ENCODE results near the gene MYO19. TPM values are rescaled to one million over a fixed set of nuclear protein-coding genes. Genes with fewer than 3 reads are reported as not detected.
A peak's percentile ranks its signal among the peaks of the same experiment; 100 is the strongest.

Gene MYO19
- total RNA-seq, 2 experiments from 2014 or later, result 109 to 154 TPM

DNA sequence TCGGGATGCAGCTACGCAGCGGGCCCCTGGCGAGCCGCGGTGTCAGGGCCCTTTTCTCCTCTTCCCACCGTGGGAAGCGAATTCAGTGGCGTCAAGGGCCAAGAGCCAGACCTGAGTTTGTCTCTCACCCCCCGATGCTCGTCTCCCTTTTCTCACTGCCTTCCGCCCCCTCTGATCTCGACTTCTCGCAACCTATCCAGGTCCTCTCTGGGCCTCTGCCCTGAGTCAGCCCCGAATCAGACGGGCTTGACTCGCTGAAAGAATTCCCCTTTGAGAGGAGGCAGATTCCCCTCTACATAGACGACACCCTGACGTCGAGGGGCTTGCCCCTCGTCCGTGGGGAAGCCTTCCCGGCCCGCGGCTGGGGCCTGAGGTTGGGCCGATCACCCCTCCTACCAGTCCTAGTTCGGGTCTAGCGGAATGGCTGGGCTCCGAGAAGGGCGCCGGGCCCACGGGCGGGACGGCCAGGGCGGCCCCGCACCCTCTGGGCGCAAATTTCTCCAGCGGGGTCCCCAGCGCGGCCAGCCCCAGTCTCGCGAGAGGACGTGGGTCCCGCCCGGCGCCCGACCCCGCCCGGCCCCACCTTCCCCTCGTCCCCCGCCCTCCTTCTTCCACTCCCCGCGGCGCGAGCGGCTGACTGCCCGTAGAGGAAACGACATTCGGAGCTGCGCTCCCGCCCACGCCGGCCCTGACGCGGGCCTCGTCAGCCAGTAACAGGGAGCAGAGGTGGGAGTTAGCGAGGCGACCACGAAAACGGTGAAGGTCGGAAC lies 9.8 kb upstream of the MYO19 start, which contains the start of gene GGNBP2:
Gene GGNBP2 (plus strand): TSS at position 613 of the 770 bp plus-strand sequence. CDS start 806 bp downstream, outside the sequence.
- DNase-seq (ENCODE audit: low spot score), result peak; percentile 95
- Histone ChIP-seq H3K9me2 (ENCODE audit: insufficient read depth, low read length) (no peaks in the 10 kb centered on the region), H3K27ac (ENCODE audit: low read depth, low read length, poor library complexity, severe bottlenecking) (peak within 1 kb of the TSS; percentile 95), H3K9me3 (ENCODE audit: low read length) (no peaks in the 10 kb centered on the region), H3K4me3 (ENCODE audit: low read depth, low read length, poor library complexity, severe bottlenecking) (peak within 1 kb of the TSS; percentile 97), H2AFZ (ENCODE audit: low read length) (peak within 1 kb of the TSS; percentile 75), H3K4me1 (ENCODE audit: insufficient read depth, low read length, poor library complexity, severe bottlenecking) (peaks cover 29% of the 10 kb centered on the region), H3K79me2 (ENCODE audit: insufficient read depth, low read depth, low read length) (peaks cover 57% of the 10 kb centered on the region), H3K4me2 (ENCODE audit: low read length) (peak within 1 kb of the TSS; percentile 98), H3K36me3 (ENCODE audit: insufficient read depth, low read length) (peaks cover 46% of the 10 kb centered on the region), H4K20me1 (ENCODE audit: insufficient read depth, low read length) (peaks cover 25% of the 10 kb centered on the region)
- POLR2A ChIA-PET, result no interaction called here
- TF ChIP-seq, protein P1, sequence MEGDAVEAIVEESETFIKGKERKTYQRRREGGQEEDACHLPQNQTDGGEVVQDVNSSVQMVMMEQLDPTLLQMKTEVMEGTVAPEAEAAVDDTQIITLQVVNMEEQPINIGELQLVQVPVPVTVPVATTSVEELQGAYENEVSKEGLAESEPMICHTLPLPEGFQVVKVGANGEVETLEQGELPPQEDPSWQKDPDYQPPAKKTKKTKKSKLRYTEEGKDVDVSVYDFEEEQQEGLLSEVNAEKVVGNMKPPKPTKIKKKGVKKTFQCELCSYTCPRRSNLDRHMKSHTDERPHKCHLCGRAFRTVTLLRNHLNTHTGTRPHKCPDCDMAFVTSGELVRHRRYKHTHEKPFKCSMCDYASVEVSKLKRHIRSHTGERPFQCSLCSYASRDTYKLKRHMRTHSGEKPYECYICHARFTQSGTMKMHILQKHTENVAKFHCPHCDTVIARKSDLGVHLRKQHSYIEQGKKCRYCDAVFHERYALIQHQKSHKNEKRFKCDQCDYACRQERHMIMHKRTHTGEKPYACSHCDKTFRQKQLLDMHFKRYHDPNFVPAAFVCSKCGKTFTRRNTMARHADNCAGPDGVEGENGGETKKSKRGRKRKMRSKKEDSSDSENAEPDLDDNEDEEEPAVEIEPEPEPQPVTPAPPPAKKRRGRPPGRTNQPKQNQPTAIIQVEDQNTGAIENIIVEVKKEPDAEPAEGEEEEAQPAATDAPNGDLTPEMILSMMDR (conservative IDR thresholded peaks at IDR 0.05; ENCODE audit: low read length), result no peak
- TF ChIP-seq EZH2phosphoT487 (IDR thresholded peaks at IDR 0.05; ENCODE audit: borderline replicate concordance, low read depth, low read length), result no peak
- CTCF ChIA-PET (ENCODE audit: unreplicated experiment), result interaction anchor here (0.6 kb wide), 1 partner anchor 706 kb away, joined by 5 read pairs; no protein-coding TSS in a partner anchor
- BruUV-seq (replicated peaks), result TSS peak; percentile 73
- intact Hi-C loops (cut with micrococcal nuclease; ENCODE audit: unreplicated experiment), result loop anchor here (2.0 kb wide), 1 partner anchor 56 kb away; the partner anchor contains the start of gene MRM1

DNA sequence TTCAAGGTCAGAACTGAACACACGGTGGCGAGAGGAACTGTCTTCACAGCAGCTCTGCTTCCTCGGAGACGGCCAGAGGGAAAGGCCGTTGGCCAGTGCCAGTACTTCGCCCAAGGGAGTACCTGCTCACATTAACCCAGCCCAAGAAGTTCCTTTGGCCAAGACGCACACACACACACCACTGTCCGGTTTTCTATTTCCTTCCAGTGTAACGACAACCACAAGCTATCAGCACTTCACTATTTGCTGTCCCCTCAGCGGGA lies 9.3 kb upstream of the MYO19 start:
- H3K9me2 ChIP-seq (ENCODE audit: insufficient read depth, low read length), result no peaks in the 10 kb centered on the region
- TF ChIP-seq EZH2phosphoT487 (IDR thresholded peaks at IDR 0.05; ENCODE audit: borderline replicate concordance, low read depth, low read length), result no peak
- TF ChIP-seq, protein P1 (conservative IDR thresholded peaks at IDR 0.05; ENCODE audit: low read length), result 0 out of 2 replicates have a peak, but pooled peaks have one; percentile 0
- intact Hi-C loops (cut with micrococcal nuclease; ENCODE audit: unreplicated experiment), result loop anchor here (2.0 kb wide), 1 partner anchor 57 kb away; the partner anchor contains the start of gene MRM1
- peaks cover 22% of the 10 kb centered on the region for H4K20me1 ChIP-seq (ENCODE audit: insufficient read depth, low read length)
- POLR2A ChIA-PET, result no interaction called here
- peak overlapping the region; percentile 95 for H3K27ac ChIP-seq (ENCODE audit: low read depth, low read length, poor library complexity, severe bottlenecking)
- peaks cover 52% of the 10 kb centered on the region for H3K79me2 ChIP-seq (ENCODE audit: insufficient read depth, low read depth, low read length)
- peak overlapping the region; percentile 97 for H3K4me3 ChIP-seq (ENCODE audit: low read depth, low read length, poor library complexity, severe bottlenecking)
- DNase-seq (ENCODE audit: low spot score), result peak; percentile 72
- H3K9me3 ChIP-seq (ENCODE audit: low read length), result no peaks in the 10 kb centered on the region
- CTCF ChIA-PET (ENCODE audit: unreplicated experiment), result interaction anchor here (0.5 kb wide), 1 partner anchor 19 kb away, joined by 3 read pairs; no protein-coding TSS in a partner anchor
- peak overlapping the region; percentile 88 for H3K4me2 ChIP-seq (ENCODE audit: low read length)
- no TSS peak for BruUV-seq (replicated peaks)
- H3K36me3 ChIP-seq (ENCODE audit: insufficient read depth, low read length), result peaks cover 46% of the 10 kb centered on the region
- peaks cover 24% of the 10 kb centered on the region for H3K4me1 ChIP-seq (ENCODE audit: insufficient read depth, low read length, poor library complexity, severe bottlenecking)
- H2AFZ ChIP-seq (ENCODE audit: low read length), result peak overlapping the region; percentile 75

DNA sequence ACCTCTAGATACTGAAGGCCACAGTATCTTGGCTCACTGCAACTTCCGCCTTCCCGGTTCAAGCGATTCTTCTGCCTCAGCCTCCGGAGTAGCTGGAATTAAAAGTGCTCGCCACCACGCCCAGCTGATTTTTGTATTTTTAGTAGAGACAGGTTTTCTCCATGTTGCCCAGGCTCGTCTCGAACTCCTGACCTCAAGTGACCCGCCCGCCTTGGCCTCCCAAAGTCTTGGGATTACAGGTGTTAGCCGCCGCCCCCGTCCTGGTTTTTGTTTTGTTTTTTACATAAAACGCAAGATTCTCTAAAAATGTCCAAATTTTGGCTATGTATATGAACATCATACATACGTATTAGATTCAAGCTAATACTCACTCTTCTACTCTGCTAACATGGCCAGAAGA lies 8.1 kb upstream of the MYO19 start:
- POLR2A ChIA-PET, result interaction anchor here (0.5 kb wide), 1 partner anchor 20 kb away, joined by 5 read pairs; no protein-coding TSS in a partner anchor
- BruUV-seq (replicated peaks), result no TSS peak
- H3K4me2 ChIP-seq (ENCODE audit: low read length), result 0 out of 2 replicates have a peak overlapping the region, but pooled peaks have one; percentile 88
- CTCF ChIA-PET (ENCODE audit: unreplicated experiment), result no interaction called here
- H3K36me3 ChIP-seq (ENCODE audit: insufficient read depth, low read length), result peaks cover 51% of the 10 kb centered on the region
- no peak overlapping the region for H3K27ac ChIP-seq (ENCODE audit: low read depth, low read length, poor library complexity, severe bottlenecking)
- no peak overlapping the region for H3K4me3 ChIP-seq (ENCODE audit: low read depth, low read length, poor library complexity, severe bottlenecking)
- no peak overlapping the region for H2AFZ ChIP-seq (ENCODE audit: low read length)
- no peak for TF ChIP-seq EZH2phosphoT487 (IDR thresholded peaks at IDR 0.05; ENCODE audit: borderline replicate concordance, low read depth, low read length)
- TF ChIP-seq, protein P1 (conservative IDR thresholded peaks at IDR 0.05; ENCODE audit: low read length), result no peak
- peaks cover 13% of the 10 kb centered on the region for H3K4me1 ChIP-seq (ENCODE audit: insufficient read depth, low read length, poor library complexity, severe bottlenecking)
- H3K79me2 ChIP-seq (ENCODE audit: insufficient read depth, low read depth, low read length), result peaks cover 49% of the 10 kb centered on the region
- DNase-seq (ENCODE audit: low spot score), result no peak
- H4K20me1 ChIP-seq (ENCODE audit: insufficient read depth, low read length), result peaks cover 18% of the 10 kb centered on the region
- H3K9me2 ChIP-seq (ENCODE audit: insufficient read depth, low read length), result no peaks in the 10 kb centered on the region
- intact Hi-C loops (cut with micrococcal nuclease; ENCODE audit: unreplicated experiment), result no loop called here
- H3K9me3 ChIP-seq (ENCODE audit: low read length), result no peaks in the 10 kb centered on the region

Measured in OCI-LY7 (cell line).